K562 (cell line): ENCODE measurements around the gene MVD. TPM values are rescaled to one million over a fixed set of nuclear protein-coding genes. Genes with fewer than 3 reads are reported as not detected.
A peak's percentile ranks its signal among the peaks of the same experiment; 100 is the strongest.

Source experiments
- ATF1 ChIP-seq, 2 experiments: fragments of 450-650 bp in 1 of 2; IDR thresholded peaks; 2 replicates each; pipeline ENCODE4 v1.6.1; 2016; ENCODE audit warnings: missing compliant biosample characterization in 1 of 2, missing genetic modification characterization in 1 of 2
- BHLHE40 ChIP-seq: IDR thresholded peaks from 2 replicates; pipeline ENCODE4 v1.6.1; 2011; ENCODE audit warnings: low read length, improper control_type of control experiment
- BRF1 ChIP-seq: IDR thresholded peaks from 3 replicates; pipeline ENCODE4 v1.6.1; 2011; ENCODE audit warnings: borderline replicate concordance, mild to moderate bottlenecking; ENCODE audit not compliant: insufficient read length; ENCODE audit errors: extremely low read depth
- CREBBP ChIP-seq: IDR thresholded peaks from one replicate; pipeline ENCODE4 v1.6.1; 2012; ENCODE audit warnings: low read depth, mild to moderate bottlenecking, control low read depth, inconsistent platforms, low read length
- ETS1 ChIP-seq: conservative IDR thresholded peaks from 2 replicates; pipeline ENCODE4 v1.6.1; 2011; ENCODE audit warnings: low read depth, mild to moderate bottlenecking, low read length; ENCODE audit not compliant: control insufficient read depth
- GATAD2B ChIP-seq: fragments of 450-650 bp; IDR thresholded peaks from 2 replicates; pipeline ENCODE4 v1.6.1; 2017; ENCODE audit warnings: mild to moderate bottlenecking, borderline replicate concordance
- HDAC3 ChIP-seq: fragments of 450-650 bp; IDR thresholded peaks from 2 replicates; pipeline ENCODE4 v1.6.1; 2018; ENCODE audit warnings: borderline replicate concordance, mild to moderate bottlenecking, moderate library complexity; ENCODE audit not compliant: partially characterized antibody
- IRF2 ChIP-seq: sonication (generic); formaldehyde crosslinking; IDR thresholded peaks from 2 replicates; pipeline ENCODE4 v1.8.1; 2022; ENCODE audit warnings: mild to moderate bottlenecking, missing genetic modification reagents
- NCOA2 ChIP-seq, 2 experiments: fragments of 450-650 bp; IDR thresholded peaks; 2 replicates each; pipeline ENCODE4 v1.6.1; 2018; ENCODE audit warnings: mild to moderate bottlenecking in 2 of 2, moderate library complexity in 1 of 2; ENCODE audit not compliant: partially characterized antibody in 2 of 2
- RBFOX2 ChIP-seq: fragments of 200-400 bp; formaldehyde crosslinking; IDR thresholded peaks from 2 replicates; pipeline ENCODE4 v1.6.1; 2017; ENCODE audit warnings: low read depth, mild to moderate bottlenecking, low read length, moderate library complexity
- SAFB2 ChIP-seq: fragments of 200-400 bp; formaldehyde crosslinking; IDR thresholded peaks from 2 replicates; pipeline ENCODE4 v1.6.1; 2018; ENCODE audit warnings: borderline replicate concordance, low read length, low read depth, moderate library complexity; ENCODE audit not compliant: severe bottlenecking
- SP1 ChIP-seq: sonication (generic); formaldehyde crosslinking; IDR thresholded peaks from 2 replicates; pipeline ENCODE4 v1.8.1; 2022; ENCODE audit warnings: mild to moderate bottlenecking, missing genetic modification reagents
- SREBF1 ChIP-seq: fragments of 150-350 bp; IDR thresholded peaks from 2 replicates; pipeline ENCODE4 v1.6.1; 2014; ENCODE audit warnings: antibody characterized with exemption, low read depth, low read length, borderline replicate concordance
- TRIM24 ChIP-seq, 2 experiments: fragments of 450-650 bp; IDR thresholded peaks; 2 replicates each; pipeline ENCODE4 v1.6.1; 2016
- ZC3H11A ChIP-seq: IDR thresholded peaks from 2 replicates; pipeline ENCODE4 v1.6.1; 2012; ENCODE audit warnings: low read depth, low read length, improper control_type of control experiment
- ZNF699 ChIP-seq: fragments of 250-450 bp; sonication (Bioruptor Pico); IDR thresholded peaks from 2 replicates; pipeline ENCODE4 v1.8.0; 2021; ENCODE audit warnings: mild to moderate bottlenecking, moderate library complexity; ENCODE audit not compliant: insufficient replicate concordance
- polyA plus RNA-seq, 8 experiments: library from polyadenylated mRNA; depleted of rRNA in 4 of 8; stranded (reverse) in 5 of 8; unstranded in 3 of 8; fragments of >200 nt; fragmentation: Nextera tagmentation in 2 of 8; fragmentation: Illumina TruSeq in 1 of 8; extraction: Ambion mirVana in 2 of 8; extraction: Trizol in 1 of 8; gene quantifications; 2 replicates each; pipeline versions ENCODE4 v1.2.1 to v1.2.3, GENCODE V29; 2011 to 2014; ENCODE audit warnings: inconsistent platforms in 1 of 8, missing spikeins in 1 of 8
- total RNA-seq, 7 experiments: library from RNA; depleted of rRNA in 6 of 7; stranded (reverse); fragments of >200 nt in 6 of 7; fragmentation: Illumina TruSeq in 2 of 7; extraction: Trizol in 2 of 7; gene quantifications; 2 replicates each; pipeline versions ENCODE4 v1.2.1 to v1.2.3, GENCODE V29; 2011 to 2021; ENCODE audit warnings: low replicate concordance in 1 of 7
- TF ChIP-seq, protein P1 (sequence below): sonication (generic); formaldehyde crosslinking; IDR thresholded peaks from 2 replicates; pipeline ENCODE4 v1.8.1; 2023; ENCODE audit warnings: missing genetic modification reagents, mild to moderate bottlenecking, borderline replicate concordance
- TF ChIP-seq, protein P2 (sequence below): IDR thresholded peaks from 3 replicates; pipeline ENCODE4 v1.6.1; 2011; ENCODE audit warnings: borderline replicate concordance, mild to moderate bottlenecking, moderate library complexity; ENCODE audit not compliant: insufficient read length; ENCODE audit errors: extremely low read depth

MVD gene
- total and polyA plus RNA-seq, 9 of the 15 experiments (the other 6 are each of a cell fraction or from before 2014, with no cell fraction given): 12.2 to 141 (median 45.3) TPM

DNA sequence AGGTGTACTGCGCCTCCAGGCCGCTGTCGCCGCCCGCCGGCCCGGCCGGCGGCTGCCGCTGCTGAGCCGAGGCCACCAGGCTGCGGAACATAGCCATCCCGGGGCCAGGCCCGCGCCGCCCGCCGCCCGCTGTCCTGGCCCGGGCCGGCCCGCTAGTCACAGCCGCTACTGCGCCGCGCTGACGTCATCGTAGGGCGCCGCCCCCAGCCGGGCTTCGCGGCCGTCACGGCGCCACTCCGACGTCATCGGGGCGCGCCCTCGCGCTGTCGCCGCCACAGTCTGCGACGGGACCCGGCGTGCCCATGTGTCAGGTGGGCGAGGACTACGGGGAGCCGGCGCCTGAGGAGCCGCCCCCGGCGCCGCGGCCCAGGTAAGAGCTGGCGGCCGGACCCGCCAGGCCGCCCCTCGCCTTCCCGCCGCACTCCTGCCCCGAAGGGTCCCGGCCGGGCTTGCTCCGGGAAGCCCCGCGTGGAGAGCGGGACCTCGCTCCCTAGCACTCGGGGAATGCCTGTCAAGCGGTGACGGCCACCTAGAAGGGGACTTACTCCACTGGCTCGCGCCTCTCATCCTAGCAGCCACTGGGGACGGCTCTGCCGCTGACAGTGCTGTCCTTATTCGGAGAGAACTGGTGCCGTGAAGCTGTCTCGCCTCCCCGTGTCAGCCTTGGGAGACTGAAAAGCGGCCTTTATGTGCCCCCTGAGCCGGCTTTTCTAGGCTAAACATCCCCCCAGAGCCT lies 43.5 kb upstream of the MVD start, which contains the start of the genes CTU2 and RNF166 (continued):
- TF ChIP-seq BRF1: no peak
- TF ChIP-seq BHLHE40: peak; percentile 63
- TF ChIP-seq SAFB2: no peak
- 0 out of 2 replicates have a peak, but pooled peaks have one; percentile 52 for TF ChIP-seq SREBF1
- TF ChIP-seq IRF2: peak; percentile 31; the same call in 1 of the 2 replicates
- TF ChIP-seq CREBBP: no peak
- peak; percentile 83 for TF ChIP-seq SP1 (CRISPR knock-in tag)
- TF ChIP-seq HDAC3: no peak
- peak; percentile 97 for TF ChIP-seq ATF1 (CRISPR knock-in tag; IDR thresholded peaks at IDR 0.05)
- peak; percentile 100 for TF ChIP-seq ATF1 (tag; IDR thresholded peaks at IDR 0.05)
- TF ChIP-seq NCOA2 (IDR thresholded peaks at IDR 0.05; ENCODE audit: partially characterized antibody in 2 of 2): no peak
- TF ChIP-seq RBFOX2: peak; percentile 81
- TF ChIP-seq, protein P1, sequence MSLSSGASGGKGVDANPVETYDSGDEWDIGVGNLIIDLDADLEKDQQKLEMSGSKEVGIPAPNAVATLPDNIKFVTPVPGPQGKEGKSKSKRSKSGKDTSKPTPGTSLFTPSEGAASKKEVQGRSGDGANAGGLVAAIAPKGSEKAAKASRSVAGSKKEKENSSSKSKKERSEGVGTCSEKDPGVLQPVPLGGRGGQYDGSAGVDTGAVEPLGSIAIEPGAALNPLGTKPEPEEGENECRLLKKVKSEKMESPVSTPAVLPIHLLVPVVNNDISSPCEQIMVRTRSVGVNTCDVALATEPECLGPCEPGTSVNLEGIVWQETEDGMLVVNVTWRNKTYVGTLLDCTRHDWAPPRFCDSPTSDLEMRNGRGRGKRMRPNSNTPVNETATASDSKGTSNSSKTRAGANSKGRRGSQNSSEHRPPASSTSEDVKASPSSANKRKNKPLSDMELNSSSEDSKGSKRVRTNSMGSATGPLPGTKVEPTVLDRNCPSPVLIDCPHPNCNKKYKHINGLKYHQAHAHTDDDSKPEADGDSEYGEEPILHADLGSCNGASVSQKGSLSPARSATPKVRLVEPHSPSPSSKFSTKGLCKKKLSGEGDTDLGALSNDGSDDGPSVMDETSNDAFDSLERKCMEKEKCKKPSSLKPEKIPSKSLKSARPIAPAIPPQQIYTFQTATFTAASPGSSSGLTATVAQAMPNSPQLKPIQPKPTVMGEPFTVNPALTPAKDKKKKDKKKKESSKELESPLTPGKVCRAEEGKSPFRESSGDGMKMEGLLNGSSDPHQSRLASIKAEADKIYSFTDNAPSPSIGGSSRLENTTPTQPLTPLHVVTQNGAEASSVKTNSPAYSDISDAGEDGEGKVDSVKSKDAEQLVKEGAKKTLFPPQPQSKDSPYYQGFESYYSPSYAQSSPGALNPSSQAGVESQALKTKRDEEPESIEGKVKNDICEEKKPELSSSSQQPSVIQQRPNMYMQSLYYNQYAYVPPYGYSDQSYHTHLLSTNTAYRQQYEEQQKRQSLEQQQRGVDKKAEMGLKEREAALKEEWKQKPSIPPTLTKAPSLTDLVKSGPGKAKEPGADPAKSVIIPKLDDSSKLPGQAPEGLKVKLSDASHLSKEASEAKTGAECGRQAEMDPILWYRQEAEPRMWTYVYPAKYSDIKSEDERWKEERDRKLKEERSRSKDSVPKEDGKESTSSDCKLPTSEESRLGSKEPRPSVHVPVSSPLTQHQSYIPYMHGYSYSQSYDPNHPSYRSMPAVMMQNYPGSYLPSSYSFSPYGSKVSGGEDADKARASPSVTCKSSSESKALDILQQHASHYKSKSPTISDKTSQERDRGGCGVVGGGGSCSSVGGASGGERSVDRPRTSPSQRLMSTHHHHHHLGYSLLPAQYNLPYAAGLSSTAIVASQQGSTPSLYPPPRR: 0 out of 2 replicates have a peak, but pooled peaks have one; percentile 44
- no peak for TF ChIP-seq ZNF699
- TF ChIP-seq, protein P2, sequence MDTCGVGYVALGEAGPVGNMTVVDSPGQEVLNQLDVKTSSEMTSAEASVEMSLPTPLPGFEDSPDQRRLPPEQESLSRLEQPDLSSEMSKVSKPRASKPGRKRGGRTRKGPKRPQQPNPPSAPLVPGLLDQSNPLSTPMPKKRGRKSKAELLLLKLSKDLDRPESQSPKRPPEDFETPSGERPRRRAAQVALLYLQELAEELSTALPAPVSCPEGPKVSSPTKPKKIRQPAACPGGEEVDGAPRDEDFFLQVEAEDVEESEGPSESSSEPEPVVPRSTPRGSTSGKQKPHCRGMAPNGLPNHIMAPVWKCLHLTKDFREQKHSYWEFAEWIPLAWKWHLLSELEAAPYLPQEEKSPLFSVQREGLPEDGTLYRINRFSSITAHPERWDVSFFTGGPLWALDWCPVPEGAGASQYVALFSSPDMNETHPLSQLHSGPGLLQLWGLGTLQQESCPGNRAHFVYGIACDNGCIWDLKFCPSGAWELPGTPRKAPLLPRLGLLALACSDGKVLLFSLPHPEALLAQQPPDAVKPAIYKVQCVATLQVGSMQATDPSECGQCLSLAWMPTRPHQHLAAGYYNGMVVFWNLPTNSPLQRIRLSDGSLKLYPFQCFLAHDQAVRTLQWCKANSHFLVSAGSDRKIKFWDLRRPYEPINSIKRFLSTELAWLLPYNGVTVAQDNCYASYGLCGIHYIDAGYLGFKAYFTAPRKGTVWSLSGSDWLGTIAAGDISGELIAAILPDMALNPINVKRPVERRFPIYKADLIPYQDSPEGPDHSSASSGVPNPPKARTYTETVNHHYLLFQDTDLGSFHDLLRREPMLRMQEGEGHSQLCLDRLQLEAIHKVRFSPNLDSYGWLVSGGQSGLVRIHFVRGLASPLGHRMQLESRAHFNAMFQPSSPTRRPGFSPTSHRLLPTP: no peak
- peak; percentile 90 for TF ChIP-seq GATAD2B
- TF ChIP-seq ZC3H11A: 0 out of 2 replicates have a peak, but pooled peaks have one; percentile 64
- peak; percentile 99 for TF ChIP-seq ETS1
- TF ChIP-seq TRIM24 (IDR thresholded peaks at IDR 0.05): no peak
